SK-N-SH (cell line): ENCODE data around the gene TBCC.

Experiments used
- CHD2 ChIP-seq: fragments of 150-350 bp; IDR thresholded peaks from 2 replicates; pipeline ENCODE4 v1.6.1; 2018; ENCODE audit warnings: low read length; ENCODE audit not compliant: partially characterized antibody
- EP300 ChIP-seq, 2 experiments: IDR thresholded peaks; 2 replicates each; pipeline versions ENCODE4 v1.4.0 to v1.6.1; 2012; ENCODE audit warnings: borderline replicate concordance in 1 of 2, low read depth in 1 of 2, low read length in 1 of 2
- EZH2phosphoT487 ChIP-seq: fragments of 200-600 bp; sonication (generic); IDR thresholded peaks from 2 replicates; pipeline ENCODE4 v1.6.1; 2017; ENCODE audit warnings: low read depth, mixed run types, mild to moderate bottlenecking, antibody characterized with exemption, moderate library complexity, borderline replicate concordance
- FOXM1 ChIP-seq: IDR thresholded peaks from 2 replicates; pipeline ENCODE4 v1.4.0; 2012; ENCODE audit warnings: low read depth, mild to moderate bottlenecking
- POLR2AphosphoS5 ChIP-seq: IDR thresholded peaks from 2 replicates; pipeline ENCODE4 v1.6.1; 2012; ENCODE audit warnings: low read depth, low read length
- RAD21 ChIP-seq: IDR thresholded peaks from 2 replicates; pipeline ENCODE4 v1.6.1; 2012; ENCODE audit warnings: mild to moderate bottlenecking, low read length
- RXRA ChIP-seq: IDR thresholded peaks from 2 replicates; pipeline ENCODE4 v1.4.0; 2012; ENCODE audit warnings: low read depth, mild to moderate bottlenecking, borderline replicate concordance
- SIN3A ChIP-seq: IDR thresholded peaks from 2 replicates; pipeline ENCODE4 v1.6.1; 2012; ENCODE audit warnings: low read depth, mild to moderate bottlenecking, low read length, moderate library complexity, borderline replicate concordance
- TAF1 ChIP-seq: IDR thresholded peaks from 2 replicates; pipeline ENCODE4 v1.6.1; 2012; ENCODE audit warnings: low read depth, mild to moderate bottlenecking, low read length, moderate library complexity, borderline replicate concordance
- TF ChIP-seq, protein P1 (sequence below): fragments of 200-600 bp; sonication (generic); IDR thresholded peaks from 2 replicates; pipeline ENCODE4 v1.6.1; 2017; ENCODE audit warnings: antibody characterized with exemption, mild to moderate bottlenecking, moderate library complexity
- TF ChIP-seq, protein P2 (sequence below): fragments of 150-350 bp; IDR thresholded peaks from 2 replicates; pipeline ENCODE4 v1.6.1; 2017; ENCODE audit warnings: antibody characterized with exemption, low read length, low read depth, borderline replicate concordance
- TF ChIP-seq, protein P3 (sequence below): IDR thresholded peaks from 2 replicates; pipeline ENCODE4 v1.6.1; 2012; ENCODE audit warnings: mild to moderate bottlenecking, low read depth, low read length, moderate library complexity
- TF ChIP-seq, protein P4 (sequence below): IDR thresholded peaks from 2 replicates; pipeline ENCODE4 v1.4.0; 2012; ENCODE audit warnings: low read depth
- TF ChIP-seq, protein P5 (sequence below): IDR thresholded peaks from 2 replicates; pipeline ENCODE4 v1.4.0; 2012; ENCODE audit warnings: low read depth, borderline replicate concordance

DNA sequence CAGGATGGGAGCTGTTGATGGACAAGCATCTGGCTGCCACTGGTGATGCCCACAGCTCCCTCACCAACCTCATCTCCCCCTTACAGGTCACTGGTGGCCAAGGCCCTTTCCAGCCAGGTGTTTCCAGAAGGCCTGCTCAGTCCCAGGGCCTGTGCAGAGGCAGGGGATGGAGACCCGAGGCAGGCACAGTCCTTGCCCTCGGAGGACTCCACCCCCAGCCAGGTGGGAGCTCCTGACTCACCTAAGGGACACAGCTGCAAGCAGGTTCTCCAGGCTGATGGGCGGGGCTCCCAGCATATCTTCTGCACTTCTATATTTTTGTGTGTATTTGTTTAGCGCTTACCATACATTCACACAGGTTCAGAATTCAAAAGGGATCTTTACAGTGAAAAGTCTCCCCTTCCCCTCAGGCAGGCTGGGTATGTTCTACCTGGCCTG, 40.9 kb downstream of the TBCC start:
- TF ChIP-seq, protein P1, sequence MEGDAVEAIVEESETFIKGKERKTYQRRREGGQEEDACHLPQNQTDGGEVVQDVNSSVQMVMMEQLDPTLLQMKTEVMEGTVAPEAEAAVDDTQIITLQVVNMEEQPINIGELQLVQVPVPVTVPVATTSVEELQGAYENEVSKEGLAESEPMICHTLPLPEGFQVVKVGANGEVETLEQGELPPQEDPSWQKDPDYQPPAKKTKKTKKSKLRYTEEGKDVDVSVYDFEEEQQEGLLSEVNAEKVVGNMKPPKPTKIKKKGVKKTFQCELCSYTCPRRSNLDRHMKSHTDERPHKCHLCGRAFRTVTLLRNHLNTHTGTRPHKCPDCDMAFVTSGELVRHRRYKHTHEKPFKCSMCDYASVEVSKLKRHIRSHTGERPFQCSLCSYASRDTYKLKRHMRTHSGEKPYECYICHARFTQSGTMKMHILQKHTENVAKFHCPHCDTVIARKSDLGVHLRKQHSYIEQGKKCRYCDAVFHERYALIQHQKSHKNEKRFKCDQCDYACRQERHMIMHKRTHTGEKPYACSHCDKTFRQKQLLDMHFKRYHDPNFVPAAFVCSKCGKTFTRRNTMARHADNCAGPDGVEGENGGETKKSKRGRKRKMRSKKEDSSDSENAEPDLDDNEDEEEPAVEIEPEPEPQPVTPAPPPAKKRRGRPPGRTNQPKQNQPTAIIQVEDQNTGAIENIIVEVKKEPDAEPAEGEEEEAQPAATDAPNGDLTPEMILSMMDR: no peak
- no peak for TF ChIP-seq RAD21
- TF ChIP-seq, protein P2, sequence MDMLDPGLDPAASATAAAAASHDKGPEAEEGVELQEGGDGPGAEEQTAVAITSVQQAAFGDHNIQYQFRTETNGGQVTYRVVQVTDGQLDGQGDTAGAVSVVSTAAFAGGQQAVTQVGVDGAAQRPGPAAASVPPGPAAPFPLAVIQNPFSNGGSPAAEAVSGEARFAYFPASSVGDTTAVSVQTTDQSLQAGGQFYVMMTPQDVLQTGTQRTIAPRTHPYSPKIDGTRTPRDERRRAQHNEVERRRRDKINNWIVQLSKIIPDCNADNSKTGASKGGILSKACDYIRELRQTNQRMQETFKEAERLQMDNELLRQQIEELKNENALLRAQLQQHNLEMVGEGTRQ: no peak
- TF ChIP-seq, protein P3, sequence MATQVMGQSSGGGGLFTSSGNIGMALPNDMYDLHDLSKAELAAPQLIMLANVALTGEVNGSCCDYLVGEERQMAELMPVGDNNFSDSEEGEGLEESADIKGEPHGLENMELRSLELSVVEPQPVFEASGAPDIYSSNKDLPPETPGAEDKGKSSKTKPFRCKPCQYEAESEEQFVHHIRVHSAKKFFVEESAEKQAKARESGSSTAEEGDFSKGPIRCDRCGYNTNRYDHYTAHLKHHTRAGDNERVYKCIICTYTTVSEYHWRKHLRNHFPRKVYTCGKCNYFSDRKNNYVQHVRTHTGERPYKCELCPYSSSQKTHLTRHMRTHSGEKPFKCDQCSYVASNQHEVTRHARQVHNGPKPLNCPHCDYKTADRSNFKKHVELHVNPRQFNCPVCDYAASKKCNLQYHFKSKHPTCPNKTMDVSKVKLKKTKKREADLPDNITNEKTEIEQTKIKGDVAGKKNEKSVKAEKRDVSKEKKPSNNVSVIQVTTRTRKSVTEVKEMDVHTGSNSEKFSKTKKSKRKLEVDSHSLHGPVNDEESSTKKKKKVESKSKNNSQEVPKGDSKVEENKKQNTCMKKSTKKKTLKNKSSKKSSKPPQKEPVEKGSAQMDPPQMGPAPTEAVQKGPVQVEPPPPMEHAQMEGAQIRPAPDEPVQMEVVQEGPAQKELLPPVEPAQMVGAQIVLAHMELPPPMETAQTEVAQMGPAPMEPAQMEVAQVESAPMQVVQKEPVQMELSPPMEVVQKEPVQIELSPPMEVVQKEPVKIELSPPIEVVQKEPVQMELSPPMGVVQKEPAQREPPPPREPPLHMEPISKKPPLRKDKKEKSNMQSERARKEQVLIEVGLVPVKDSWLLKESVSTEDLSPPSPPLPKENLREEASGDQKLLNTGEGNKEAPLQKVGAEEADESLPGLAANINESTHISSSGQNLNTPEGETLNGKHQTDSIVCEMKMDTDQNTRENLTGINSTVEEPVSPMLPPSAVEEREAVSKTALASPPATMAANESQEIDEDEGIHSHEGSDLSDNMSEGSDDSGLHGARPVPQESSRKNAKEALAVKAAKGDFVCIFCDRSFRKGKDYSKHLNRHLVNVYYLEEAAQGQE: no peak
- no peak for TF ChIP-seq FOXM1
- TF ChIP-seq POLR2AphosphoS5: no peak
- TF ChIP-seq EP300 (IDR thresholded peaks at IDR 0.05; ENCODE audit: borderline replicate concordance in 1 of 2, low read depth in 1 of 2, low read length in 1 of 2): no peak
- TF ChIP-seq, protein P4, sequence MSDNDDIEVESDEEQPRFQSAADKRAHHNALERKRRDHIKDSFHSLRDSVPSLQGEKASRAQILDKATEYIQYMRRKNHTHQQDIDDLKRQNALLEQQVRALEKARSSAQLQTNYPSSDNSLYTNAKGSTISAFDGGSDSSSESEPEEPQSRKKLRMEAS: no peak
- TF ChIP-seq EZH2phosphoT487: no peak
- TF ChIP-seq RXRA: no peak
- TF ChIP-seq CHD2: no peak
- TF ChIP-seq, protein P5, sequence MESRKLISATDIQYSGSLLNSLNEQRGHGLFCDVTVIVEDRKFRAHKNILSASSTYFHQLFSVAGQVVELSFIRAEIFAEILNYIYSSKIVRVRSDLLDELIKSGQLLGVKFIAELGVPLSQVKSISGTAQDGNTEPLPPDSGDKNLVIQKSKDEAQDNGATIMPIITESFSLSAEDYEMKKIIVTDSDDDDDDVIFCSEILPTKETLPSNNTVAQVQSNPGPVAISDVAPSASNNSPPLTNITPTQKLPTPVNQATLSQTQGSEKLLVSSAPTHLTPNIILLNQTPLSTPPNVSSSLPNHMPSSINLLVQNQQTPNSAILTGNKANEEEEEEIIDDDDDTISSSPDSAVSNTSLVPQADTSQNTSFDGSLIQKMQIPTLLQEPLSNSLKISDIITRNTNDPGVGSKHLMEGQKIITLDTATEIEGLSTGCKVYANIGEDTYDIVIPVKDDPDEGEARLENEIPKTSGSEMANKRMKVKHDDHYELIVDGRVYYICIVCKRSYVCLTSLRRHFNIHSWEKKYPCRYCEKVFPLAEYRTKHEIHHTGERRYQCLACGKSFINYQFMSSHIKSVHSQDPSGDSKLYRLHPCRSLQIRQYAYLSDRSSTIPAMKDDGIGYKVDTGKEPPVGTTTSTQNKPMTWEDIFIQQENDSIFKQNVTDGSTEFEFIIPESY: no peak
- TF ChIP-seq SIN3A: no peak
- no peak for TF ChIP-seq TAF1
